ENCODE data around the gene ZNF599. TPM values are rescaled to one million over a fixed set of nuclear protein-coding genes. Genes with fewer than 3 reads are reported as not detected.

The ZNF599 gene
- total RNA-seq (8.9 TPM), polyA plus RNA-seq (ENCODE audit: insufficient read depth, low read depth, low replicate concordance) (14.2 TPM)
- long read RNA-seq, donor 1, partial matches to known transcripts = 0 of 5 reads
- long read RNA-seq, donor 1, other reads (novel, unspliced or antisense) = 0 of 5 reads
- long read RNA-seq, donor 2, partial matches to known transcripts = 0 of 4 reads
- long read RNA-seq, donor 2, other reads (novel, unspliced or antisense) = 0 of 4 reads
- long read RNA-seq, donor 3, transcript ZNF599-203 (3 exons, 948 nt) = major isoform, 5 of 8 reads
- long read RNA-seq, donor 3, partial matches to known transcripts = 0 of 8 reads
- long read RNA-seq, donor 3, other reads (novel, unspliced or antisense) = 0 of 8 reads
- long read RNA-seq, donor 4, transcript ZNF599-203 (3 exons, 948 nt) = major isoform, 9 of 9 reads
- long read RNA-seq, donor 4, partial matches to known transcripts = 0 of 9 reads
- long read RNA-seq, donor 4, other reads (novel, unspliced or antisense) = 0 of 9 reads
- long read RNA-seq, donor 5 = 0 reads
- long read RNA-seq, donor 6, transcript ZNF599-203 (3 exons, 948 nt) = major isoform, 10 of 13 reads
- long read RNA-seq, donor 6, partial matches to known transcripts = 0 of 13 reads
- long read RNA-seq, donor 6, other reads (novel, unspliced or antisense) = 0 of 13 reads
- long read RNA-seq, donor 7, partial matches to known transcripts = 2 of 6 reads
- long read RNA-seq, donor 7, other reads (novel, unspliced or antisense) = 0 of 6 reads
- long read RNA-seq, donor 8, transcript ZNF599-203 (3 exons, 948 nt) = major isoform, 11 of 11 reads
- long read RNA-seq, donor 8, partial matches to known transcripts = 0 of 11 reads
- long read RNA-seq, donor 8, other reads (novel, unspliced or antisense) = 0 of 11 reads
- long read RNA-seq, donor 9, partial matches to known transcripts = 0 of 3 reads
- long read RNA-seq, donor 9, other reads (novel, unspliced or antisense) = 0 of 3 reads
- long read RNA-seq, donor 10, partial matches to known transcripts = 0 of 4 reads
- long read RNA-seq, donor 10, other reads (novel, unspliced or antisense) = 0 of 4 reads

GRCh38 chr19:34772697-34773554, at the start of gene ZNF599:
Gene ZNF599 (minus strand): TSS chr19:34773215. CDS start chr19:34772841, 374 bp downstream.
- FAIRE-seq = peak; percentile 6

DNA sequence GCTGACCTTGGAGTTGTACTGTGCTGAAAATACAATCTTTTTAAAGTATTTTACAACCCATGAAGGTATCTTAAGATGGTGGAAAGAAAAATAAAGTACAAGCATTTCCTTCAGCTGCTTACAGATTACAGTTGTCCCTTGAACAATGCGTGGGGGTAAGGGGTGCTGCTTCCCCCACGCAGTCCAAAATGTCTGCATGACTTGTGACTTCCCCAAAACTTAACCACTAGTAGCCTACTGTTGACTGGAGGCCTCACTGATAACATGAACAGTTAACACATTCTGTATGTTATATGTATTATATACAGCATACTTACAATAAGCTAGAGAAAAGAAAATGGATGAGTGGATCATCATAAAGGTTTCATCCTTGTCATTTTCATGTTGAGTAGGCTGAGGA, 45.3 kb upstream of the ZNF599 start:
- intact Hi-C loops (cut with DNase I) = no loop called here
- no peak for TF ChIP-seq CTCF (IDR thresholded peaks at IDR 0.05; ENCODE audit: borderline replicate concordance, extremely low read depth, insufficient read depth)
- Histone ChIP-seq H3K27ac (ENCODE audit: low read depth in 2 of 2, low read length in 2 of 2) (no peak overlapping the region), H3K4me1 (ENCODE audit: control insufficient read depth in 2 of 3, insufficient read depth in 2 of 3, low read depth in 1 of 3, low read length in 3 of 3) (no peaks in the 10 kb centered on the region), H3K27me3 (ENCODE audit: control insufficient read depth, insufficient read depth, low read length) (no peaks in the 10 kb centered on the region), H3K36me3 (ENCODE audit: control insufficient read depth in 2 of 3, insufficient read depth in 3 of 3, low read length in 3 of 3) (no peaks in the 10 kb centered on the region), H3K4me3 (ENCODE audit: low read length in 3 of 3) (no peak overlapping the region), H3K9ac (ENCODE audit: low read length in 3 of 3) (no peak overlapping the region), H3K9me3 (ENCODE audit: control insufficient read depth in 2 of 3, insufficient read depth in 1 of 3, low read length in 3 of 3) (peaks cover 0 to 3% (median 0%) of the 10 kb centered on the region in 3 donors)
- FAIRE-seq (no peak), DNase-seq (no peak)

More at GRCh38 chr19:34772697-34773554, at the start of gene ZNF599:
- peak within 1 kb of the TSS; percentile 87 to 95 (median 94) for H3K4me3 ChIP-seq (ENCODE audit: low read length in 3 of 3)
- peaks cover 0 to 8% (median 7%) of the 10 kb centered on the region in 3 donors for H3K4me1 ChIP-seq (ENCODE audit: control insufficient read depth in 2 of 3, insufficient read depth in 2 of 3, low read depth in 1 of 3, low read length in 3 of 3)
- H3K36me3 ChIP-seq (ENCODE audit: control insufficient read depth in 2 of 3, insufficient read depth in 3 of 3, low read length in 3 of 3) = peaks cover 6 to 10% (median 9%) of the 10 kb centered on the region in 3 donors
- H3K9me3 ChIP-seq (ENCODE audit: control insufficient read depth in 2 of 3, insufficient read depth in 1 of 3, low read length in 3 of 3) = peaks cover 0 to 4% (median 0%) of the 10 kb centered on the region in 3 donors
- no peak for TF ChIP-seq CTCF (IDR thresholded peaks at IDR 0.05; ENCODE audit: borderline replicate concordance, extremely low read depth, insufficient read depth)
- intact Hi-C loops (cut with DNase I) = no loop called here
- peak; percentile 93 to 97 (median 96) for DNase-seq
- H3K27ac ChIP-seq (ENCODE audit: low read depth in 2 of 2, low read length in 2 of 2) = peak within 1 kb of the TSS; percentile 58 to 62
- peak within 1 kb of the TSS; percentile 71 to 89 (median 81) for H3K9ac ChIP-seq (ENCODE audit: low read length in 3 of 3)
- no peaks in the 10 kb centered on the region for H3K27me3 ChIP-seq (ENCODE audit: control insufficient read depth, insufficient read depth, low read length)

DNA sequence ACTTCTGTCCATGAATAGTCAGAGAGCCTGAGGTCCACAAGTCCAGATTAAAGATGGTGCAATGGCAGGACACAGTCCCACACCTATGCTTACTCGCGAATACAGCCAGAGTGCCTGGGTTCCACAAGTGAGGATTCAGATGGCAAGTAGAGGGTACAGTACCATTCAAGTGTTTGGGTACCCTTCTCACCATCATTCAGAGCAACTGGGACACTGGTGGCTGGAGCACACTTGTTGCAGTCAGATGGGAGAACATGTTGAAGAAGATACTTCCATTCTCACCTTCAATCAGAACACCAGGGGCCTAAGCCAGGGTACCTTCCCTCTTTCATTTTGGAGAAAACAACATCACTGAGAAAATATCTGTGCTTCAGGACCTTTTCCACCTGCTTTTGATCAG, 43.7 kb upstream of the ZNF599 start:
- Histone ChIP-seq H3K27me3 (ENCODE audit: control insufficient read depth, insufficient read depth, low read length) (no peaks in the 10 kb centered on the region), H3K9ac (ENCODE audit: low read length in 3 of 3) (no peak overlapping the region), H3K27ac (ENCODE audit: low read depth in 2 of 2, low read length in 2 of 2) (no peak overlapping the region), H3K4me1 (ENCODE audit: control insufficient read depth in 2 of 3, insufficient read depth in 2 of 3, low read depth in 1 of 3, low read length in 3 of 3) (no peaks in the 10 kb centered on the region), H3K9me3 (ENCODE audit: control insufficient read depth in 2 of 3, insufficient read depth in 1 of 3, low read length in 3 of 3) (peaks cover 0 to 3% (median 0%) of the 10 kb centered on the region in 3 donors), H3K36me3 (ENCODE audit: control insufficient read depth in 2 of 3, insufficient read depth in 3 of 3, low read length in 3 of 3) (no peaks in the 10 kb centered on the region), H3K4me3 (ENCODE audit: low read length in 3 of 3) (no peak overlapping the region)
- no peak for FAIRE-seq
- intact Hi-C loops (cut with DNase I) = no loop called here
- DNase-seq = no peak
- no peak for TF ChIP-seq CTCF (IDR thresholded peaks at IDR 0.05; ENCODE audit: borderline replicate concordance, extremely low read depth, insufficient read depth)

Data from kidney (tissue), 22 donors.